C4-2B (cell line): ENCODE data around the gene CATSPERE.
A peak's percentile ranks its signal among the peaks of the same experiment; 100 is the strongest.

Source experiments
- CTCF ChIP-seq: fragments of 450-650 bp; conservative IDR thresholded peaks from 2 replicates; pipeline ENCODE4 v1.5.1; 2017; ENCODE audit warnings: mild to moderate bottlenecking
- ZFX ChIP-seq: fragments of 450-650 bp; IDR thresholded peaks from 2 replicates; pipeline ENCODE4 v1.6.1; 2017

- TF ChIP-seq CTCF (peak; percentile 86), ZFX (no peak)
Observed at GRCh38 chr1:244603498-244603897, 142.4 kb downstream of the CATSPERE start.
